ENCODE results near the gene G2E3. TPM values are rescaled to one million over a fixed set of nuclear protein-coding genes. Genes with fewer than 3 reads are reported as not detected.

Gene G2E3
- total and polyA plus RNA-seq, 2 donors (not counting 1 experiment from before 2014, with no cell fraction given) = 13.0 to 14.7 TPM

DNA sequence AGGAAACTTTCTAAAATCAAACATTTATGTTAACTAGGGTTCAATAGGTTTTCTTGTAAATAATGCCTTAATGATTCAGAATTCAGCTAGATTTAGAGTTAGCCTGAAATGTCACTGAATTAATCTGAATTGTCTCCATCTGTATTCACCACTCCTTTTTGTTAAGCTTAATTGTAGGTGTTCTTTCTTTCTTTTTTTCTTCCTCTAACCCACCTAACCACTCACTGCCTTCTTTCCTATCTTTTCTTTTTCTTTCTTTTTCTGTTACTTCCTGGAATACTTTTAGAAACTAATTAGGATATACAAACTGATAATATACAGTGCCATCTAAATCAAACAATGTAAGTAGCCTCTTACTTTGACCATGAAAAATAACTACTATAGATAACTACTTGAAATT, 29.9 kb downstream of the G2E3 start:
- H4K20me1 ChIP-seq (ENCODE audit: control insufficient read depth, extremely low read depth, insufficient read depth, low read length) = no peaks in the 10 kb centered on the region
- peaks cover 38% of the 10 kb centered on the region for H3K79me2 ChIP-seq (ENCODE audit: control insufficient read depth, insufficient read depth, low read length)
- peaks cover 4% of the 10 kb centered on the region for H3K36me3 ChIP-seq (ENCODE audit: control insufficient read depth, insufficient read depth, low read length)

DNA sequence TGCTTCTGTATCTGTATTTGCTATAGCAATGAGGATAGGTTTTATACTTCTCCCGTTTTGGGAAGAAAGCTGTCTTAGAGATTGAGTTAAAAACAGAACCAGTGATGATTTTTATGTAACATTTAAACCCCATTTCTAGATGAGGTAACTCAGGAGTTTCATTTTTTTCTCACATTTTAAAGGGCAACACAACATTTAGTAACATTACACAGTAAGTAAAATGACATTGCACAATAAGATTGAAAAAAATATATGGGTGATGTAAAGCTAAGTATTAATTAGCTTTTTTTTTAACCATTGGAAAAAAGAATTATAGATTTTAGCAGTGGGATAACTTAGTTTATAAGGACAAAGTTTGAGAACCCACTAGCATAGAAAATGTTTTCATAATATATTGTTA, 38.0 kb downstream of the G2E3 start:
- H4K20me1 ChIP-seq (ENCODE audit: control insufficient read depth, extremely low read depth, insufficient read depth, low read length) = no peaks in the 10 kb centered on the region
- peaks cover 2% of the 10 kb centered on the region for H3K36me3 ChIP-seq (ENCODE audit: control insufficient read depth, insufficient read depth, low read length)
- H3K4me1 ChIP-seq (ENCODE audit: control insufficient read depth, extremely low read depth, insufficient read depth, low read length) = no peaks in the 10 kb centered on the region
- H3K27me3 ChIP-seq (ENCODE audit: control insufficient read depth, insufficient read depth, low read length) = no peaks in the 10 kb centered on the region
- H3K4me3 ChIP-seq (replicated peaks in 1 of 4; ENCODE audit: control extremely low read depth in 1 of 4, insufficient read depth in 1 of 4, low read depth in 3 of 4, low read length in 4 of 4) = no peak overlapping the region
- TF ChIP-seq, protein P1, sequence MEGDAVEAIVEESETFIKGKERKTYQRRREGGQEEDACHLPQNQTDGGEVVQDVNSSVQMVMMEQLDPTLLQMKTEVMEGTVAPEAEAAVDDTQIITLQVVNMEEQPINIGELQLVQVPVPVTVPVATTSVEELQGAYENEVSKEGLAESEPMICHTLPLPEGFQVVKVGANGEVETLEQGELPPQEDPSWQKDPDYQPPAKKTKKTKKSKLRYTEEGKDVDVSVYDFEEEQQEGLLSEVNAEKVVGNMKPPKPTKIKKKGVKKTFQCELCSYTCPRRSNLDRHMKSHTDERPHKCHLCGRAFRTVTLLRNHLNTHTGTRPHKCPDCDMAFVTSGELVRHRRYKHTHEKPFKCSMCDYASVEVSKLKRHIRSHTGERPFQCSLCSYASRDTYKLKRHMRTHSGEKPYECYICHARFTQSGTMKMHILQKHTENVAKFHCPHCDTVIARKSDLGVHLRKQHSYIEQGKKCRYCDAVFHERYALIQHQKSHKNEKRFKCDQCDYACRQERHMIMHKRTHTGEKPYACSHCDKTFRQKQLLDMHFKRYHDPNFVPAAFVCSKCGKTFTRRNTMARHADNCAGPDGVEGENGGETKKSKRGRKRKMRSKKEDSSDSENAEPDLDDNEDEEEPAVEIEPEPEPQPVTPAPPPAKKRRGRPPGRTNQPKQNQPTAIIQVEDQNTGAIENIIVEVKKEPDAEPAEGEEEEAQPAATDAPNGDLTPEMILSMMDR (conservative IDR thresholded peaks at IDR 0.05 in 1 of 2, IDR thresholded peaks at IDR 0.05 in 1 of 2; ENCODE audit: low read depth in 1 of 2, low read length in 2 of 2) = no peak
- TF ChIP-seq EZH2 (IDR thresholded peaks at IDR 0.05; ENCODE audit: low read length, missing control alignments) = no peak
- H3K9ac ChIP-seq (ENCODE audit: insufficient read depth, low read length) = no peak overlapping the region
- no peak for DNase-seq (ENCODE audit: low read depth in 2 of 2)
- H3K79me2 ChIP-seq (ENCODE audit: control insufficient read depth, insufficient read depth, low read length) = no peaks in the 10 kb centered on the region
- no peak overlapping the region for H2AFZ ChIP-seq (ENCODE audit: low read length)
- no peak overlapping the region for H3K4me2 ChIP-seq (ENCODE audit: extremely low read depth, insufficient read depth, low read length)
- H3K27ac ChIP-seq (ENCODE audit: insufficient read depth, low read length) = no peak overlapping the region
- H3K9me3 ChIP-seq (ENCODE audit: control insufficient read depth, insufficient read depth, low read depth, low read length) = no peaks in the 10 kb centered on the region

More for the DNA sequence above, 29.9 kb downstream of the G2E3 start:
- no peaks in the 10 kb centered on the region for H3K27me3 ChIP-seq (ENCODE audit: control insufficient read depth, insufficient read depth, low read length)
- no peak for DNase-seq (ENCODE audit: low read depth in 2 of 2)
- H3K4me2 ChIP-seq (ENCODE audit: extremely low read depth, insufficient read depth, low read length) = no peak overlapping the region
- no peak overlapping the region for H3K9ac ChIP-seq (ENCODE audit: insufficient read depth, low read length)
- no peaks in the 10 kb centered on the region for H3K9me3 ChIP-seq (ENCODE audit: control insufficient read depth, insufficient read depth, low read depth, low read length)
- H3K4me3 ChIP-seq (replicated peaks in 1 of 4; ENCODE audit: control extremely low read depth in 1 of 4, insufficient read depth in 1 of 4, low read depth in 3 of 4, low read length in 4 of 4) = no peak overlapping the region
- no peaks in the 10 kb centered on the region for H3K4me1 ChIP-seq (ENCODE audit: control insufficient read depth, extremely low read depth, insufficient read depth, low read length)
- TF ChIP-seq, protein P1 (conservative IDR thresholded peaks at IDR 0.05 in 1 of 2, IDR thresholded peaks at IDR 0.05 in 1 of 2; ENCODE audit: low read depth in 1 of 2, low read length in 2 of 2) = no peak
- TF ChIP-seq EZH2 (IDR thresholded peaks at IDR 0.05; ENCODE audit: low read length, missing control alignments) = no peak
- no peak overlapping the region for H2AFZ ChIP-seq (ENCODE audit: low read length)
- no peak overlapping the region for H3K27ac ChIP-seq (ENCODE audit: insufficient read depth, low read length)

DNA sequence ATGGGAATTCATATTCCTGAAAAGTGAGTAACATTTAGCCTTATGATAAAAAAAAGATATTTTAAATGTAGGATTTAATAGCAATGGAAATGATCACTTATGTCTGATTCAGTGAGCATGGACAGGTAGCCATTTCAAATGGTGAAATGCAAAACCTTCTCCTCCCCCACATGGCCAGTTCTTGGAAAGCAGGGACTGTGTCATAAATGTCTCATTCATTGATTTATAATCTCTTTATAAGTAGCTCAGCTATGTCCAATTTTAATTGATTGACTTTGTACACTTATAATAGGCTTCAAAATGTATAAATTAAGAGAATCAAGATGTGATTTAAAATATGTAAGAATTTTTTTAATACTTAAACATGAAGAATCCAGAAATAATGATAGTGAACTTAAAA, 38.5 kb downstream of the G2E3 start:
- peaks cover 5% of the 10 kb centered on the region for H3K36me3 ChIP-seq (ENCODE audit: control insufficient read depth, insufficient read depth, low read length)

More for the DNA sequence above, 38.5 kb downstream of the G2E3 start:
- H3K27me3 ChIP-seq (ENCODE audit: control insufficient read depth, insufficient read depth, low read length) = no peaks in the 10 kb centered on the region
- no peak overlapping the region for H3K27ac ChIP-seq (ENCODE audit: insufficient read depth, low read length)
- TF ChIP-seq, protein P1 (conservative IDR thresholded peaks at IDR 0.05 in 1 of 2, IDR thresholded peaks at IDR 0.05 in 1 of 2; ENCODE audit: low read depth in 1 of 2, low read length in 2 of 2) = no peak
- TF ChIP-seq EZH2 (IDR thresholded peaks at IDR 0.05; ENCODE audit: low read length, missing control alignments) = no peak
- H3K4me3 ChIP-seq (replicated peaks in 1 of 4; ENCODE audit: control extremely low read depth in 1 of 4, insufficient read depth in 1 of 4, low read depth in 3 of 4, low read length in 4 of 4) = no peak overlapping the region
- no peaks in the 10 kb centered on the region for H3K4me1 ChIP-seq (ENCODE audit: control insufficient read depth, extremely low read depth, insufficient read depth, low read length)
- H3K79me2 ChIP-seq (ENCODE audit: control insufficient read depth, insufficient read depth, low read length) = no peaks in the 10 kb centered on the region
- no peak overlapping the region for H3K4me2 ChIP-seq (ENCODE audit: extremely low read depth, insufficient read depth, low read length)
- no peaks in the 10 kb centered on the region for H3K9me3 ChIP-seq (ENCODE audit: control insufficient read depth, insufficient read depth, low read depth, low read length)
- H4K20me1 ChIP-seq (ENCODE audit: control insufficient read depth, extremely low read depth, insufficient read depth, low read length) = no peaks in the 10 kb centered on the region
- DNase-seq (ENCODE audit: low read depth in 2 of 2) = no peak
- no peak overlapping the region for H3K9ac ChIP-seq (ENCODE audit: insufficient read depth, low read length)
- H2AFZ ChIP-seq (ENCODE audit: low read length) = no peak overlapping the region

Measured in fibroblast of lung (primary cell).